HFF-Myc (cell line): ENCODE data around the gene OTX2.

ENCODE experiments used
- DNase-seq: peaks from one replicate; pipeline ENCODE4 v3.0.0-alpha.2; 2011; ENCODE audit warnings: low read depth; ENCODE audit errors: extremely low read depth
- H3K4me3 ChIP-seq: replicated peaks from 2 replicates; pipeline ENCODE4 v1.5.1; 2011; ENCODE audit warnings: low read depth, mild to moderate bottlenecking, control low read depth, low read length
- CTCF ChIP-seq: IDR thresholded peaks from 2 replicates; pipeline ENCODE4 v1.5.1; 2012; ENCODE audit warnings: mild to moderate bottlenecking, low read depth, low read length, control low read depth; ENCODE audit errors: missing control alignments

Gene OTX2

GRCh38 chr14:56801920-56802319 is 8.4 kb downstream of the OTX2 start:
- no peak for DNase-seq
- H3K4me3 ChIP-seq: no peak overlapping the region
- no peak for TF ChIP-seq CTCF

GRCh38 chr14:56799343-56799645 is 11.0 kb downstream of the OTX2 start:
- no peak for TF ChIP-seq CTCF
- no peak overlapping the region for H3K4me3 ChIP-seq
- DNase-seq: no peak

- no peak overlapping the region for H3K4me3 ChIP-seq
- TF ChIP-seq CTCF: no peak
- no peak for DNase-seq
Measured at GRCh38 chr14:56798447-56799342, 11.6 kb downstream of the OTX2 start.

GRCh38 chr14:56797569-56798446 is 12.5 kb downstream of the OTX2 start:
- TF ChIP-seq CTCF: no peak
- DNase-seq: no peak
- no peak overlapping the region for H3K4me3 ChIP-seq

- DNase-seq: no peak
- no peak overlapping the region for H3K4me3 ChIP-seq
- TF ChIP-seq CTCF: no peak
Measured at GRCh38 chr14:56797003-56797568, 13.2 kb downstream of the OTX2 start.

- no peak for TF ChIP-seq CTCF
- no peak for DNase-seq
- no peak overlapping the region for H3K4me3 ChIP-seq
Measured at GRCh38 chr14:56796259-56796658, 14.0 kb downstream of the OTX2 start.
